K562 (cell line): ENCODE data around the gene SLCO2A1. TPM values are rescaled to one million over a fixed set of nuclear protein-coding genes. Genes with fewer than 3 reads are reported as not detected.

Experiments
- ATAC-seq: fragments of 200-7000 bp; cut with Tn5 transposase; 3 replicates; pipeline ENCODE4 v1.9.1; 2020; ENCODE audit warnings: moderate library complexity
- BruUV-seq: library from RNA; stranded (reverse); fragments of 400-500 nt; replicated peaks from 2 replicates; lab custom pipeline; 2021; lab: Mats Ljungman, UMichigan
- CTCF ChIA-PET: fragments of 300-600 bp; formaldehyde crosslinking; extraction: SDS; loops from one replicate; lab custom pipeline; 2021; ENCODE audit warnings: low intra/inter-chr PET ratio; lab: Yijun Ruan, JAX
- POLR2A ChIA-PET: fragments of 300-600, 350-650 bp; sonication (Branson Sonifier 250); formaldehyde crosslinking; extraction: SDS; loops from one replicate; lab custom pipeline; 2021; ENCODE audit warnings: antibody characterized with exemption, inconsistent platforms; lab: Yijun Ruan, JAX
- DNase-seq, 4 experiments: peaks; one replicate each; pipeline versions ENCODE4 v3.0.0 to v3.0.0-alpha.2; 2011 to 2018; ENCODE audit warnings: low spot score in 3 of 4, mixed read lengths in 3 of 4; ENCODE audit errors: extremely low read depth in 1 of 4
- FAIRE-seq: peaks from 2 replicates; lab custom pipeline; 2011; peaks lifted over from hg19 to GRCh38; lab: Jason Lieb, UNC
- H2AFZ ChIP-seq: 2 replicates; pipeline ENCODE4 v1.6.0; 2011; ENCODE audit warnings: low read depth, low read length, control low read depth, inconsistent platforms
- H3K27ac ChIP-seq: fragments of 200-600 bp; 3 replicates; pipeline ENCODE4 v1.8.0; 2011; ENCODE audit warnings: low read depth, mild to moderate bottlenecking, control low read depth, inconsistent platforms, low read length, moderate library complexity, mixed read lengths; ENCODE audit errors: extremely low read depth
- H3K27me3 ChIP-seq, 2 experiments: fragments of 300-600 bp in 1 of 2; 2 replicates in 1 of 2; 3 replicates in 1 of 2; pipeline versions ENCODE4 v1.6.0 to v1.8.0; 2011; ENCODE audit warnings: inconsistent platforms in 2 of 2, low read length in 2 of 2, mild to moderate bottlenecking in 1 of 2, mixed read lengths in 1 of 2, moderate library complexity in 1 of 2; ENCODE audit not compliant: control insufficient read depth in 2 of 2, insufficient read depth in 2 of 2
- H3K36me3 ChIP-seq: fragments of 300-600 bp; 3 replicates; pipeline ENCODE4 v1.8.0; 2011; ENCODE audit warnings: mild to moderate bottlenecking, low read length, inconsistent platforms; ENCODE audit not compliant: control insufficient read depth, insufficient read depth
- H3K4me1 ChIP-seq, 2 experiments: fragments of 200-600 bp in 1 of 2; replicated peaks in 1 of 2; 2 replicates in 1 of 2; 3 replicates in 1 of 2; pipeline versions ENCODE4 v1.5.1 to v1.8.0; 2011; ENCODE audit warnings: inconsistent platforms in 2 of 2, low read length in 2 of 2, mild to moderate bottlenecking in 1 of 2, mixed read lengths in 1 of 2, moderate library complexity in 1 of 2; ENCODE audit not compliant: control insufficient read depth in 2 of 2, insufficient read depth in 2 of 2
- H3K4me2 ChIP-seq: 2 replicates; pipeline ENCODE4 v1.6.1; 2011; ENCODE audit warnings: low read length, control low read depth, inconsistent platforms, mixed read lengths; ENCODE audit not compliant: insufficient read depth
- H3K4me3 ChIP-seq: fragments of 200-600 bp; sonication (generic), shearing (Covaris generic); 2 replicates; pipeline ENCODE4 v1.5.1; 2016; ENCODE audit warnings: control low read depth, inconsistent platforms
- H3K79me2 ChIP-seq: fragments of 200-600 bp; 3 replicates; pipeline ENCODE4 v1.8.0; 2011; ENCODE audit warnings: low read length, inconsistent platforms; ENCODE audit not compliant: control insufficient read depth, insufficient read depth
- H3K9ac ChIP-seq, 2 experiments: 2 replicates each; pipeline versions ENCODE4 v1.6.0 to v1.6.1; 2011; ENCODE audit warnings: low read depth in 2 of 2, low read length in 2 of 2, control low read depth in 1 of 2, inconsistent platforms in 1 of 2, mild to moderate bottlenecking in 1 of 2, mixed read lengths in 1 of 2; ENCODE audit not compliant: insufficient read depth in 1 of 2
- H3K9me1 ChIP-seq: one replicate; pipeline ENCODE4 v1.6.0; 2011; ENCODE audit warnings: inconsistent platforms, mild to moderate bottlenecking, low read length, moderate library complexity; ENCODE audit not compliant: control insufficient read depth, insufficient read depth
- H3K9me3 ChIP-seq: replicated peaks from 2 replicates; pipeline ENCODE4 v1.5.1; 2011; ENCODE audit warnings: low read depth, low read length, inconsistent platforms; ENCODE audit not compliant: control insufficient read depth, insufficient read depth
- H4K20me1 ChIP-seq: replicated peaks from 2 replicates; pipeline ENCODE4 v1.6.1; 2011; ENCODE audit warnings: low read length, inconsistent platforms, mixed read lengths; ENCODE audit not compliant: control insufficient read depth, insufficient read depth
- FIP1L1 ChIP-seq: fragments of 200-400 bp; formaldehyde crosslinking; IDR thresholded peaks from 2 replicates; pipeline ENCODE4 v1.6.1; 2018; ENCODE audit warnings: mild to moderate bottlenecking, low read depth, low read length; ENCODE audit not compliant: poor library complexity, severe bottlenecking
- FOXK2 ChIP-seq, 2 experiments: fragments of 450-650 bp; IDR thresholded peaks in 1 of 2; conservative IDR thresholded peaks in 1 of 2; 2 replicates each; pipeline ENCODE4 v1.6.1; 2016; ENCODE audit warnings: low read depth in 2 of 2, mild to moderate bottlenecking in 1 of 2
- HNRNPLL ChIP-seq: fragments of 200-400 bp; formaldehyde crosslinking; IDR thresholded peaks from 2 replicates; pipeline ENCODE4 v1.6.1; 2017; ENCODE audit warnings: low read length, low read depth, mild to moderate bottlenecking; ENCODE audit not compliant: poor library complexity, severe bottlenecking
- LEF1 ChIP-seq: fragments of 450-650 bp; IDR thresholded peaks from 2 replicates; pipeline ENCODE4 v1.6.1; 2016; ENCODE audit warnings: mild to moderate bottlenecking
- NBN ChIP-seq: fragments of 450-650 bp; IDR thresholded peaks from 2 replicates; pipeline ENCODE4 v1.6.1; 2016; ENCODE audit warnings: low read depth, mild to moderate bottlenecking
- SREBF2 ChIP-seq: sonication (generic); formaldehyde crosslinking; IDR thresholded peaks from 2 replicates; pipeline ENCODE4 v1.4.0; 2020; ENCODE audit warnings: mild to moderate bottlenecking, missing genetic modification reagents
- ZBTB17 ChIP-seq: fragments of 450-650 bp; formaldehyde crosslinking; IDR thresholded peaks from 2 replicates; pipeline ENCODE4 v1.4.0; 2020; ENCODE audit warnings: mild to moderate bottlenecking
- WGBS: fragments of 100-300 bp; shearing (Covaris generic); methylation state at CpG from one replicate; pipeline ENCODE4 v1.1.6; 2016; ENCODE audit warnings: low coverage, mixed read lengths; ENCODE audit not compliant: insufficient coverage; ENCODE audit errors: missing lambda C conversion rate; 5-methylcytosine and 5-hydroxymethylcytosine counted together
- in situ Hi-C: fragments of 300-500 bp; cut with MboI; formaldehyde crosslinking; loops from 4 replicates; pipeline ENCODE4 v1.15.0; 2018; ENCODE audit warnings: inconsistent platforms, mixed read lengths
- intact Hi-C: fragments of 100-400 bp; cut with micrococcal nuclease; formaldehyde crosslinking; loops from 2 replicates; pipeline ENCODE4 v1.14.2; 2022
- polyA plus RNA-seq, 8 experiments: library from polyadenylated mRNA; depleted of rRNA in 4 of 8; stranded (reverse) in 5 of 8; unstranded in 3 of 8; fragments of >200 nt; fragmentation: Nextera tagmentation in 2 of 8; fragmentation: Illumina TruSeq in 1 of 8; extraction: Ambion mirVana in 2 of 8; extraction: Trizol in 1 of 8; gene quantifications; 2 replicates each; pipeline versions ENCODE4 v1.2.1 to v1.2.3, GENCODE V29; 2011 to 2014; ENCODE audit warnings: inconsistent platforms in 1 of 8, missing spikeins in 1 of 8
- total RNA-seq, 7 experiments: library from RNA; depleted of rRNA in 6 of 7; stranded (reverse); fragments of >200 nt in 6 of 7; fragmentation: Illumina TruSeq in 2 of 7; extraction: Trizol in 2 of 7; gene quantifications; 2 replicates each; pipeline versions ENCODE4 v1.2.1 to v1.2.3, GENCODE V29; 2011 to 2021; ENCODE audit warnings: low replicate concordance in 1 of 7
- TF ChIP-seq, protein P1 (sequence below): fragments of 250-450 bp; sonication (Bioruptor Pico); IDR thresholded peaks from 2 replicates; pipeline ENCODE4 v1.8.0; 2022; ENCODE audit warnings: inconsistent platforms, mild to moderate bottlenecking, moderate library complexity, borderline replicate concordance
- TF ChIP-seq, protein P2 (sequence below), 2 experiments: fragments of 250-450 bp in 1 of 2; fragments of 450-650 bp in 1 of 2; sonication (Bioruptor Pico) in 1 of 2; IDR thresholded peaks; 2 replicates each; pipeline versions ENCODE4 v1.6.1 to v1.8.0; 2016 to 2021; ENCODE audit warnings: mild to moderate bottlenecking in 2 of 2, moderate library complexity in 2 of 2, missing compliant biosample characterization in 1 of 2, missing genetic modification characterization in 1 of 2
- TF ChIP-seq, protein P3 (sequence below): sonication (generic); formaldehyde crosslinking; IDR thresholded peaks from 2 replicates; pipeline ENCODE4 v1.9.0; 2022; ENCODE audit warnings: mild to moderate bottlenecking, missing genetic modification reagents

Gene SLCO2A1
- total and polyA plus RNA-seq, 9 of the 15 experiments (the other 6 are each of a cell fraction or from before 2014, with no cell fraction given) = 0.16 to 1.0 TPM; not detected in 7

DNA sequence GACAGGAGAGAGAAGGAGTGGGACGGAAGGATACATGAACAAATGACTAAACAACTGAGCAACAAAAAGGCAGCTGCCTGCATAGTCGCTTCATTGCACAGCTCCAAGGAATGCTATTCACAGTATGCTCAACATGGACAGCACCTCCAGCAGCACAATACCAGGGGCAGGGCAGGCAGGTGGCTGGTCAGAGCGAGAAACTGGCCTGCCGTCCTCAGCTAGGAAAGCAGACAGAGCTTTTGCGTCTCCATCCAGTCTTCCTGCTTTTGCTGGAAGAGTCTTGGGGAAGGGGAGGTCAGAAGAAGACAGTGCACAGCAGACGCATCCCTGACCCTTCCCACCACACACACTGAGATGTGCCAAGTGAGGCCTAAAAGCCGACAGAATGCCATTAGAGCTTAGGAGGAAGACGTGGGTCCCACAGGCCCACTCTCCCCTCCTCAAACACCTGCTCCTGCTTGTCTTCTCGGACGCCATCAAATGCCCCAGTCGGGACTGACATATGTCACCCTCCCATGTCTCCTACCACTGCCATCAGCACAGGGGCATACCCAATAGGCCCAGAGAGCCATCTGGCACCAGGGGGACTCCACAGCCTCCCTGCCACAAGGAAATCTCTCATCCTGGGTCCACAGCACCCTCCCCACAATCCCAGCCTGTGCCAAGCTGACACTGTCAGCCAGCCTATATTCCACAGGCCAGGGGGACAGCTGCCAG, 137.9 kb downstream of the SLCO2A1 start:
- TF ChIP-seq SREBF2 (CRISPR knock-in tag) = no peak
- CTCF ChIA-PET = no interaction called here
- H3K4me2 ChIP-seq = no peak overlapping the region
- peaks cover 18% of the 10 kb centered on the region for H3K79me2 ChIP-seq
- H4K20me1 ChIP-seq = 0 out of 2 replicates have a peak, but pooled peaks cover 3% of the 10 kb centered on the region
- no peak overlapping the region for H2AFZ ChIP-seq
- BruUV-seq = no TSS peak
- no peaks in the 10 kb centered on the region for H3K36me3 ChIP-seq
- H3K27me3 ChIP-seq = 0 out of 5 replicates have a peak, but pooled peaks cover 0 to 6% of the 10 kb centered on the region in 2 experiments
- H3K9me3 ChIP-seq = no peaks in the 10 kb centered on the region
- H3K27ac ChIP-seq = no peak overlapping the region
- no peak for FAIRE-seq
- no peaks in the 10 kb centered on the region for H3K9me1 ChIP-seq
- in situ Hi-C loops (no loop called here), intact Hi-C loops (loop anchor here (2.0 kb wide), 1 partner anchor 41 kb away; no protein-coding TSS in a partner anchor)
- no peak overlapping the region for H3K9ac ChIP-seq
- no peak for ATAC-seq
- POLR2A ChIA-PET = interaction anchor here (0.7 kb wide), 1 partner anchor 23 kb away, joined by 3 read pairs; no protein-coding TSS in a partner anchor
- H3K4me1 ChIP-seq = peaks cover 26 to 41% of the 10 kb centered on the region in 2 experiments; a peak in 4 of 5 replicates
- WGBS = 70% methylated on average over 7 of the region's 11 CpGs
- DNase-seq = no peak
- H3K4me3 ChIP-seq = no peak overlapping the region

DNA sequence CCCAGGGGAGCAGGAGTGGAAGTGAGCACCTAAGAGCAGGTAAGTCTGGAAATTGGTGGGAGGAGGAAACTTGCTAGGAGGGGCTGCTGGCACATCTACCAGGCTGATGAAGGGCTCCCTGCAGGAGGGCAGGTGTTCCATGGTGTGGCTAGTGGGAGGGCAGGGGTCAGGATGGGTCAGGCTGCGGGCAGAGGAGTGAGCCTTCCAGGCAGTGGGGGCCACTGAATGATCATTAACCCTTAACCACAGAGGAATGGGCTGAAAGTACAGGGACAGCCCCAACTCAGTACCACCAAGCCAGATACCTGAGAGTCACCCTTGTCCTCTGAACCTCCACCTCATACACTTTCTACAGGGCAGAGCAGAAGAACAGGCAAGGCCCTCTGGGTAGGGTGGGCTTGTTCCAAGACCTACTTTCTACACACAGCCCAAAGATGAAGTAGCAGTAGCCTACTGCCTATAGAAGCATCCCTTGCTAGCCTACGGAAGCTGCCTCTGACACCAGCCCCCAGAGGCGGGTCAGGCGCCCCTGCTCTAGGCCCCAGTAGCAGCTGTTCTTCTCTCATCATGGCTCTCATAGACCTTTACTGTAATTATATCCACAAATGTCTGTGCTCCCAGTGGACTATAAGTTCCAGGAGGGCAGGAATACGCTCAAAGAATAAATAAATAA, 138.6 kb downstream of the SLCO2A1 start:
- Histone ChIP-seq H3K4me3 (no peak overlapping the region), H3K36me3 (no peaks in the 10 kb centered on the region), H4K20me1 (0 out of 2 replicates have a peak, but pooled peaks cover 3% of the 10 kb centered on the region), H3K9ac (no peak overlapping the region), H3K9me1 (no peaks in the 10 kb centered on the region), H3K4me2 (no peak overlapping the region), H3K4me1 (peaks cover 24 to 38% of the 10 kb centered on the region in 2 experiments; a peak in 4 of 5 replicates), H2AFZ (no peak overlapping the region), H3K9me3 (no peaks in the 10 kb centered on the region), H3K27me3 (no peaks in the 10 kb centered on the region), H3K79me2 (peaks cover 18% of the 10 kb centered on the region), H3K27ac (no peak overlapping the region)
- 67% methylated on average over 4 of the region's 5 CpGs for WGBS
- POLR2A ChIA-PET = no interaction called here
- DNase-seq = no peak
- CTCF ChIA-PET = no interaction called here
- BruUV-seq = no TSS peak
- in situ Hi-C loops = no loop called here
- FAIRE-seq = no peak
- intact Hi-C loops = no loop called here
- no peak for ATAC-seq
- TF ChIP-seq NBN = no peak
- TF ChIP-seq, protein P1, sequence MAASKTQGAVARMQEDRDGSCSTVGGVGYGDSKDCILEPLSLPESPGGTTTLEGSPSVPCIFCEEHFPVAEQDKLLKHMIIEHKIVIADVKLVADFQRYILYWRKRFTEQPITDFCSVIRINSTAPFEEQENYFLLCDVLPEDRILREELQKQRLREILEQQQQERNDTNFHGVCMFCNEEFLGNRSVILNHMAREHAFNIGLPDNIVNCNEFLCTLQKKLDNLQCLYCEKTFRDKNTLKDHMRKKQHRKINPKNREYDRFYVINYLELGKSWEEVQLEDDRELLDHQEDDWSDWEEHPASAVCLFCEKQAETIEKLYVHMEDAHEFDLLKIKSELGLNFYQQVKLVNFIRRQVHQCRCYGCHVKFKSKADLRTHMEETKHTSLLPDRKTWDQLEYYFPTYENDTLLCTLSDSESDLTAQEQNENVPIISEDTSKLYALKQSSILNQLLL (CRISPR knock-in tag) = no peak
- no peak for TF ChIP-seq LEF1
- TF ChIP-seq FOXK2 (conservative IDR thresholded peaks at IDR 0.05 in 1 of 2, IDR thresholded peaks at IDR 0.05 in 1 of 2; ENCODE audit: low read depth in 2 of 2) = no peak
- TF ChIP-seq FIP1L1 = no peak
- TF ChIP-seq, protein P2, sequence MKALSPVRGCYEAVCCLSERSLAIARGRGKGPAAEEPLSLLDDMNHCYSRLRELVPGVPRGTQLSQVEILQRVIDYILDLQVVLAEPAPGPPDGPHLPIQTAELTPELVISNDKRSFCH (CRISPR knock-in tag; IDR thresholded peaks at IDR 0.05) = no peak
- TF ChIP-seq, protein P2 (tag; IDR thresholded peaks at IDR 0.05) = no peak
- no peak for TF ChIP-seq HNRNPLL
- TF ChIP-seq, protein P3, sequence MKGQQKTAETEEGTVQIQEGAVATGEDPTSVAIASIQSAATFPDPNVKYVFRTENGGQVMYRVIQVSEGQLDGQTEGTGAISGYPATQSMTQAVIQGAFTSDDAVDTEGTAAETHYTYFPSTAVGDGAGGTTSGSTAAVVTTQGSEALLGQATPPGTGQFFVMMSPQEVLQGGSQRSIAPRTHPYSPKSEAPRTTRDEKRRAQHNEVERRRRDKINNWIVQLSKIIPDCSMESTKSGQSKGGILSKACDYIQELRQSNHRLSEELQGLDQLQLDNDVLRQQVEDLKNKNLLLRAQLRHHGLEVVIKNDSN (CRISPR knock-in tag) = no peak
- TF ChIP-seq ZBTB17 (CRISPR knock-in tag) = no peak
